ENCODE data around the gene PCSK1N.

DNA sequence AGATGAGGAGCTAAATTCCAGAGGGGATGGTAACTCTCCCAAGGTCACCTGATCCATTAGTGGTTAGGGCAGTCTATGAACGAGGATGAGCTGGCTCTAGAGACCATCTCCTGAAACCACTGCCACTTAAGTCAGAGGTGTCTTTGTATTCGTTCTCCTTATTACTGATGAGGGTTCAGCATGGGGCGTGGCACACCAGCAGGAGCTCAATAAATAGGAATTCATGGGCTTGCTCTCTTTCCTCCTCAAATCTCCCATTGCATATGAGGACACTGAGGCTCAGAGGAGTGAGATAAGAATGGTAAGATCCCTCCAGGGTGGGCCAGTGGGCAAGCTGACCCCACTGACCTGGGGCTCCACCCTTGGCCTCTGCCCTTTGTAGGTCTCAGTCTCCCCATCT, 50.7 kb downstream of the PCSK1N start:
- TF ChIP-seq, protein P1, sequence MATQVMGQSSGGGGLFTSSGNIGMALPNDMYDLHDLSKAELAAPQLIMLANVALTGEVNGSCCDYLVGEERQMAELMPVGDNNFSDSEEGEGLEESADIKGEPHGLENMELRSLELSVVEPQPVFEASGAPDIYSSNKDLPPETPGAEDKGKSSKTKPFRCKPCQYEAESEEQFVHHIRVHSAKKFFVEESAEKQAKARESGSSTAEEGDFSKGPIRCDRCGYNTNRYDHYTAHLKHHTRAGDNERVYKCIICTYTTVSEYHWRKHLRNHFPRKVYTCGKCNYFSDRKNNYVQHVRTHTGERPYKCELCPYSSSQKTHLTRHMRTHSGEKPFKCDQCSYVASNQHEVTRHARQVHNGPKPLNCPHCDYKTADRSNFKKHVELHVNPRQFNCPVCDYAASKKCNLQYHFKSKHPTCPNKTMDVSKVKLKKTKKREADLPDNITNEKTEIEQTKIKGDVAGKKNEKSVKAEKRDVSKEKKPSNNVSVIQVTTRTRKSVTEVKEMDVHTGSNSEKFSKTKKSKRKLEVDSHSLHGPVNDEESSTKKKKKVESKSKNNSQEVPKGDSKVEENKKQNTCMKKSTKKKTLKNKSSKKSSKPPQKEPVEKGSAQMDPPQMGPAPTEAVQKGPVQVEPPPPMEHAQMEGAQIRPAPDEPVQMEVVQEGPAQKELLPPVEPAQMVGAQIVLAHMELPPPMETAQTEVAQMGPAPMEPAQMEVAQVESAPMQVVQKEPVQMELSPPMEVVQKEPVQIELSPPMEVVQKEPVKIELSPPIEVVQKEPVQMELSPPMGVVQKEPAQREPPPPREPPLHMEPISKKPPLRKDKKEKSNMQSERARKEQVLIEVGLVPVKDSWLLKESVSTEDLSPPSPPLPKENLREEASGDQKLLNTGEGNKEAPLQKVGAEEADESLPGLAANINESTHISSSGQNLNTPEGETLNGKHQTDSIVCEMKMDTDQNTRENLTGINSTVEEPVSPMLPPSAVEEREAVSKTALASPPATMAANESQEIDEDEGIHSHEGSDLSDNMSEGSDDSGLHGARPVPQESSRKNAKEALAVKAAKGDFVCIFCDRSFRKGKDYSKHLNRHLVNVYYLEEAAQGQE (IDR thresholded peaks at IDR 0.05; ENCODE audit: low read depth) = no peak
- TF ChIP-seq TEAD4 (IDR thresholded peaks at IDR 0.05) (no peak), EP300 (IDR thresholded peaks at IDR 0.05; ENCODE audit: borderline replicate concordance) (no peak), RAD21 (IDR thresholded peaks at IDR 0.05; ENCODE audit: low read depth) (no peak), TAF1 (IDR thresholded peaks at IDR 0.05; ENCODE audit: low read depth) (no peak), CREB1 (IDR thresholded peaks at IDR 0.05; ENCODE audit: low read depth) (no peak)
- TF ChIP-seq, protein P2, sequence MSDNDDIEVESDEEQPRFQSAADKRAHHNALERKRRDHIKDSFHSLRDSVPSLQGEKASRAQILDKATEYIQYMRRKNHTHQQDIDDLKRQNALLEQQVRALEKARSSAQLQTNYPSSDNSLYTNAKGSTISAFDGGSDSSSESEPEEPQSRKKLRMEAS (IDR thresholded peaks at IDR 0.05) = no peak

Data from Ishikawa (cell line).